ENCODE measurements around the gene MYO10. TPM values are rescaled to one million over a fixed set of nuclear protein-coding genes. Genes with fewer than 3 reads are reported as not detected.

The MYO10 gene
- total RNA-seq, 1 experiment from 2014 or later: 89.8 TPM

GRCh38 chr5:16792598-16793275, 143.4 kb downstream of the MYO10 start (continued):
- TF ChIP-seq ARID4B (CRISPR knock-in tag; IDR thresholded peaks at IDR 0.05; ENCODE audit: borderline replicate concordance): no peak
- no peak for TF ChIP-seq KAT7 (CRISPR knock-in tag; IDR thresholded peaks at IDR 0.05; ENCODE audit: borderline replicate concordance)
- no peak for TF ChIP-seq ZNF425 (CRISPR knock-in tag; conservative IDR thresholded peaks at IDR 0.05)
- TF ChIP-seq AR (CRISPR knock-in tag; IDR thresholded peaks at IDR 0.05): no peak
- TF ChIP-seq, protein P1, sequence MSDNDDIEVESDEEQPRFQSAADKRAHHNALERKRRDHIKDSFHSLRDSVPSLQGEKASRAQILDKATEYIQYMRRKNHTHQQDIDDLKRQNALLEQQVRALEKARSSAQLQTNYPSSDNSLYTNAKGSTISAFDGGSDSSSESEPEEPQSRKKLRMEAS (CRISPR knock-in tag; IDR thresholded peaks at IDR 0.05): no peak
- TF ChIP-seq ATF1 (CRISPR knock-in tag; IDR thresholded peaks at IDR 0.05): no peak
- TF ChIP-seq USF2 (CRISPR knock-in tag; IDR thresholded peaks at IDR 0.05): no peak

- H3K4me3 Mint-ChIP-seq: no peak overlapping the region
Observed at GRCh38 chr5:16791904-16792597, 144.0 kb downstream of the MYO10 start.

More at GRCh38 chr5:16791904-16792597, 144.0 kb downstream of the MYO10 start:
- TF ChIP-seq HMGA2 (CRISPR knock-in tag; IDR thresholded peaks at IDR 0.05) (no peak), GRHL2 (CRISPR knock-in tag; IDR thresholded peaks at IDR 0.05; ENCODE audit: insufficient replicate concordance, severe bottlenecking) (no peak)
- TF ChIP-seq, protein P2, sequence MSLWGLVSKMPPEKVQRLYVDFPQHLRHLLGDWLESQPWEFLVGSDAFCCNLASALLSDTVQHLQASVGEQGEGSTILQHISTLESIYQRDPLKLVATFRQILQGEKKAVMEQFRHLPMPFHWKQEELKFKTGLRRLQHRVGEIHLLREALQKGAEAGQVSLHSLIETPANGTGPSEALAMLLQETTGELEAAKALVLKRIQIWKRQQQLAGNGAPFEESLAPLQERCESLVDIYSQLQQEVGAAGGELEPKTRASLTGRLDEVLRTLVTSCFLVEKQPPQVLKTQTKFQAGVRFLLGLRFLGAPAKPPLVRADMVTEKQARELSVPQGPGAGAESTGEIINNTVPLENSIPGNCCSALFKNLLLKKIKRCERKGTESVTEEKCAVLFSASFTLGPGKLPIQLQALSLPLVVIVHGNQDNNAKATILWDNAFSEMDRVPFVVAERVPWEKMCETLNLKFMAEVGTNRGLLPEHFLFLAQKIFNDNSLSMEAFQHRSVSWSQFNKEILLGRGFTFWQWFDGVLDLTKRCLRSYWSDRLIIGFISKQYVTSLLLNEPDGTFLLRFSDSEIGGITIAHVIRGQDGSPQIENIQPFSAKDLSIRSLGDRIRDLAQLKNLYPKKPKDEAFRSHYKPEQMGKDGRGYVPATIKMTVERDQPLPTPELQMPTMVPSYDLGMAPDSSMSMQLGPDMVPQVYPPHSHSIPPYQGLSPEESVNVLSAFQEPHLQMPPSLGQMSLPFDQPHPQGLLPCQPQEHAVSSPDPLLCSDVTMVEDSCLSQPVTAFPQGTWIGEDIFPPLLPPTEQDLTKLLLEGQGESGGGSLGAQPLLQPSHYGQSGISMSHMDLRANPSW (CRISPR knock-in tag; conservative IDR thresholded peaks at IDR 0.05; ENCODE audit: low read depth): no peak
- H3K27me3 Mint-ChIP-seq (ENCODE audit: low read depth): no peaks in the 10 kb centered on the region; the same call in 1 of the 2 replicates
- no peaks in the 10 kb centered on the region for H3K36me3 Mint-ChIP-seq
- H3K27ac Mint-ChIP-seq: peak overlapping the region; percentile 55; the same call in 1 of the 2 replicates
- ATAC-seq (no peak), DNase-seq (ENCODE audit: low spot score) (no peak)
- ChIA-PET POLR2A (no interaction called here), CTCF (interaction anchor here (0.8 to 2.2 kb wide), 8 partner anchors 9 to 412 kb away, joined by 3 to 26 read pairs (median 4); no protein-coding TSS in a partner anchor)
- H3K4me1 Mint-ChIP-seq: peaks cover 15% of the 10 kb centered on the region
- H3K9me3 Mint-ChIP-seq: no peaks in the 10 kb centered on the region
